GM21717 (cell line): ENCODE results near the gene KASH5.
"Not testable (repeated sequence)": the region's sequence is repeated elsewhere in the genome, so short reads cannot be mapped to it uniquely, and the experiment has no call there.

Experiments used
- ATAC-seq: cut with Tn5 transposase; IDR thresholded peaks from one replicate; pipeline ENCODE4 v1.9.1; 2021; ENCODE audit warnings: mild to moderate bottlenecking, moderate library complexity; ENCODE audit not compliant: unreplicated experiment

KASH5 gene

GRCh38 chr19:49453757-49454240 is 65.8 kb downstream of the KASH5 start:
- ATAC-seq, result no peak

GRCh38 chr19:49455773-49456172 is 67.7 kb downstream of the KASH5 start:
- no peak for ATAC-seq

DNA sequence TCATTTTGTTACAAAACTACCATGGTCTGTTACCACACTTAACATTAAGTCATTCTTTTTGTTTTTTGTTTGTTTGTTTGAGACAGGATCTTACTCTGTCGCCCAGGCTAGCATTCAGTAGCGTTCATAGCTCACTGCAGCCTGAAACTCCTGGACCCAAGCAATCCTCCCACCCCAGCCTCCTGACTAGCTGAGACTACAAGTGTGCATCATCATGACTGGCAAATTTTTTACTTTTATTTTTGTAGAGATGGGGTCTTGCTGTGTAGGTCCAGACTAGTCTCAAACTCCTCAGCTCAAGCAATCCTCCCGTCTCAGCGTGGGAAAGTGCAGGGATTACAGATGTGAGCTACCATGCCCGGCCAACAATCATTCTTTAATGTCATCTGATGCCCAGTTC is 68.3 kb downstream of the KASH5 start:
- no peak for ATAC-seq

DNA sequence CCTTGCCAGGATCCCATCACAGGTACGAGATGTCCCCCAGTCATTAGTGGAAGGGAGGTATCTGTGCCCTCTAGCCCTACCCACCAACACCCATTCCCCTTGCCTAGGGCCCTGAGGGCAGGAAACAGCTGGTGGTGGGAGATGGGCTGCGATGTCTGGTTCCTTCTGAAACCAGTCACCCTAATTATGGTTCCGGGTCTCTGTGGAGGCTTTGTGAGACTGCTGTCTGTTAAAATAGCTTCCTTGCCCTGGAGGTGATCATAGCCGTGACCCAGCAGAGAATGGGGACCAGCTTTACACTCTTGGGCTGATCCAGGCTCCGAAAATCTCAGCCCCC is 70.5 kb downstream of the KASH5 start:
- no peak for ATAC-seq

DNA sequence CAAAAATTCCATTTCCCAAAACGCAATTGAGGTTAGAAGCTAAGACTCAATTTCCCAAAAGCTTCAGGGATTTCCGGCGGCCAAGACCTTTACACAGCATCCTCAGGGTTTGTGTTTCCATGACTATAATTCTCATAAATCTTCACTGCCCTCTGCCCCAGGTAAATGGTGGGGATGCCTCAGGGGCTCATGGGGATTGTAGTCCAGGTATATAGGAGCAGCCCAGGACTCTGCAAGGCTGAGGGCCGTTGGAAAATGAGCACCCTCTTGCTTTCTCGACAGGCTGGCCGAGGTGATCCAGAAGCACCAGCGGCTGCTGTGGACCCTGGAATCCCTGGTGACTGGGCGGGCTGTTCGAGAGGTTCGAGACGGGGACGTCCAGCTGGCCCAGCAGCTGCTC is 71.3 kb downstream of the KASH5 start:
- ATAC-seq, result no peak

- not testable (repeated sequence) for ATAC-seq
Measured at GRCh38 chr19:49461130-49461529, 73.1 kb downstream of the KASH5 start.

DNA sequence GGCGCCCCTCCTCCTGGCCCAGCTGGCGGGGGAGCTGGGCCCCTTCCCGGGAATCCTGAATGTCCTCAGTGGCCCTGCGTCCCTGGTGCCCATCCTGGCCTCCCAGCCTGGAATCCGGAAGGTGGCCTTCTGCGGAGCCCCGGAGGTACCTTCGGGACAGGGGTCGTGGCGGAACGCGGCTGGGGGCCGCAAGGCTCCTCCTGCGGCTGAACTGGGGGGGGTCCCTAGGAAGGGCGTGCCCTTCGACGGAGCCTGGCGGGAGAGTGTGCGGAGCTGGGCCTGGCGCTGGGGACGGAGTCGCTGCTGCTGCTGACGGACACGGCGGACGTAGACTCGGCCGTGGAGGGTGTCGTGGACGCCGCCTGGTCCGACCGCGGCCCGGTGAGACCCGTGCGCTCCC is 73.6 kb downstream of the KASH5 start:
- ATAC-seq, result no peak

DNA sequence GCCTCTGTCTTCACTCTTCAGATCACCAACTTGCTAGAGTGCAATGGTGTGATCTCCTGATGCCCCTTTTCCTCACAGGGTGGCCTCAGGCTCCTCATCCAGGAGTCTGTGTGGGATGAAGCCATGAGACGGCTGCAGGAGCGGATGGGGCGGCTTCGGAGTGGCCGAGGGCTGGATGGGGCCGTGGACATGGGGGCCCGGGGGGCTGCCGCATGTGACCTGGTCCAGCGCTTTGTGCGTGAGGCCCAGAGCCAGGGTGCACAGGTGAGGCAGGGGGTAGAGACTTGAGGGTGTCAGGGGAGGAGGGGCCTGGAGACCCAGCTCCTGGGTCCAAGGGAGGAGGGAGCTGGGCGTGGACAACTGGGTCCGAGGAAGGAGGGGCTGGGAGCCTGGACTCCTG is 74.4 kb downstream of the KASH5 start:
- no peak for ATAC-seq

- no peak for ATAC-seq
Measured at GRCh38 chr19:49463960-49464740, 76.1 kb downstream of the KASH5 start.

DNA sequence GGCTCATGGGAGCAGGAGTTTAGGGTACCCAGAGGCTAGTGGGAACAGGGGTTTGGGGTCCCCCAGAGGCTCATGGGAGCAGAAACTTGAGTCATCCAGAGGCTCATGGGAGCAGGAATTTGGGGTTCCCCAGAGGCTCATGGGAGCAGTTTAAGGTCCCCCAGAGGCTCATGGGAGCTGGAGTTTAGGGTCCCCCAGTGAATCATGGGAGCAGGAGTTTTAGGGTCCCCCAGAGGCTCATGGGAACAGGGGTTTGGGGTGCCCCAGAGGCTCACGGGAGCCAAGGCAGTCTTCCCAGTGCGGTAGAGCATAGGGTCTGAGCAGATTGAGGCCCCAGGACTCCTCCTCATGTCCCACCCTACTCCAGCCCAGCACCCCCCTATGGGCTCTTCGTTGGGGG is 77.3 kb downstream of the KASH5 start:
- ATAC-seq, result no peak
